ENCODE results near the gene APBA1.

Gene APBA1

DNA sequence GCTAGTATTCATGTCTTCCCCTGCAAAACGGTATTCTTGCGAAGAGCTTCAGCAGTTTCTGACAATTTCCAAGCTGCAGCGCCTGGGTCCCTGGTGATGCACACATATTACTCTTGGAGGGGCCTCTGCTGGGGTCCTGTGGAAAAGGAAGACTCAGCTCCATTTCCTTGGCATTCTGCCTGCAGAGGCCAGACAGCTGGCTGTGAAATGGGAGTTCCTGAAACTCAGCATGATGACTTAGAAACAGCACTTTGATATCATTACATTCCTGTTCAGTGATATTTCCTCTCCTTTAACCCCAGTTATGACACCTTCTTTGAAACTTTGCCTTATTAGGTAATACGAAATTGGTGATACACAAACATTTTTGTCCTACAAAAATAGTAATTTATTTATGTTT lies 98.5 kb downstream of the APBA1 start:
- DNase-seq = no peak

- no peak for DNase-seq
These were observed 99.6 kb downstream of the APBA1 start for GRCh38 chr9:69572611-69573010.

GRCh38 chr9:69571032-69571431 lies 101.1 kb downstream of the APBA1 start:
- no peak for DNase-seq

- no peak for DNase-seq
These were observed 102.3 kb downstream of the APBA1 start for GRCh38 chr9:69569738-69570451.

GRCh38 chr9:69564557-69564956 lies 107.6 kb downstream of the APBA1 start:
- DNase-seq = no peak

DNA sequence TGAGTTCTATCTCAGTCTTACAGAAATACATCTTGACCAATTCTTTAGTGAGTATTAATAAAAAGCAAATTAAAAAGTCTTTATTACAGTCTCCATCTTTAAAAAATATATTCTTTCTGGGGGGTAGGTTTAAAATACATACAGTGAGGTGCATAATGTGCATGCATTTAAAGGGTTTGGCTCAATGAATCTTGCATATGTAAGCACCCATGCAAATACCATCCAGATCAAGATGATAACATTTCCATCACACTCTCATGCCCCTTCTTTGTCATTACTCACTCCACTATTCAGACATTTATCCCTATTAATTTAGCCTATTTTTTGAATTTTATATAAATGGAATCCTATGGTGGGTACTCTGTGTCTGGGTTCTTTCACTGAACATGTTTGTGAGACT lies 113.0 kb downstream of the APBA1 start:
- DNase-seq = no peak

DNA sequence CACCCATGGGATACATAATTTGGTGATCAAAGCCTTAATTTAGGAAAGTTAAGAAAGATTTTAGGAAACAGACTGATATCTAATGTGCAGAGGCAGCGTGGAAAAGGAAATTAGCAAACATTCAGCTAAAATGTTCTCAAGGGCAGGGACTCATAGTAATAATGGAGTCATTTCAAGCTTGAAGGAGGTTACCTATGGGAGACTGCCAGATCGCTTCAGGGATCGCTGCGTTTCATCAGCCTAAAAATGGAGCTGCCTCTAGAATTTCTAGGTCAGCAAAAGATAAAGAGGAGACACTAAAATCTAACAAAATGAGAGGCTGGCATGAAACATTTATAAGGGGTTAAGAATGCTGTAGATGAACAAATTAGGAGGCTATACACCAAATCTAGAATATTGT lies 115.5 kb downstream of the APBA1 start:
- DNase-seq = no peak

GRCh38 chr9:69555802-69556201 lies 116.4 kb downstream of the APBA1 start:
- no peak for DNase-seq

DNA sequence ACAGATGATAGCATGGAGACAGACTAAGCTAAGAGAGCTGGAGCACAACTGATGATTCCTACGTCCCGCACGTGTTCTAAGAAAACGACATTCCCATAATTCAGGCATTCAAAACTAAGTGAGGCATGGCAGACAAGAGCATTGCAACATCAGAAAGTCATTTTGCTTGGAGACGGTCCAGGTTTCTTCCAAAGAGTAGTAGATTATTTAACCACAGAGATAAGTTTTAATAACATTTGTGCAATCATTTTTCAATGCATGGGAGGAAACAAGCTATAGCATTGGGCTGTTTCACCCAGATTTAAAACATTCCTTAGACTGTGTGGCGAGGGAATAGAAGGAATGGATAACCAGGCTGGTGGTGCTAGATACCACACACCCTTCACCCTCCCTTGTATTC lies 117.2 kb downstream of the APBA1 start:
- DNase-seq = no peak

GRCh38 chr9:69549310-69550202 lies 122.6 kb downstream of the APBA1 start:
- no peak for DNase-seq

GRCh38 chr9:69548681-69549080 lies 123.5 kb downstream of the APBA1 start:
- DNase-seq = no peak

- DNase-seq = no peak
These were observed 125.9 kb downstream of the APBA1 start for GRCh38 chr9:69546265-69546664.

DNA sequence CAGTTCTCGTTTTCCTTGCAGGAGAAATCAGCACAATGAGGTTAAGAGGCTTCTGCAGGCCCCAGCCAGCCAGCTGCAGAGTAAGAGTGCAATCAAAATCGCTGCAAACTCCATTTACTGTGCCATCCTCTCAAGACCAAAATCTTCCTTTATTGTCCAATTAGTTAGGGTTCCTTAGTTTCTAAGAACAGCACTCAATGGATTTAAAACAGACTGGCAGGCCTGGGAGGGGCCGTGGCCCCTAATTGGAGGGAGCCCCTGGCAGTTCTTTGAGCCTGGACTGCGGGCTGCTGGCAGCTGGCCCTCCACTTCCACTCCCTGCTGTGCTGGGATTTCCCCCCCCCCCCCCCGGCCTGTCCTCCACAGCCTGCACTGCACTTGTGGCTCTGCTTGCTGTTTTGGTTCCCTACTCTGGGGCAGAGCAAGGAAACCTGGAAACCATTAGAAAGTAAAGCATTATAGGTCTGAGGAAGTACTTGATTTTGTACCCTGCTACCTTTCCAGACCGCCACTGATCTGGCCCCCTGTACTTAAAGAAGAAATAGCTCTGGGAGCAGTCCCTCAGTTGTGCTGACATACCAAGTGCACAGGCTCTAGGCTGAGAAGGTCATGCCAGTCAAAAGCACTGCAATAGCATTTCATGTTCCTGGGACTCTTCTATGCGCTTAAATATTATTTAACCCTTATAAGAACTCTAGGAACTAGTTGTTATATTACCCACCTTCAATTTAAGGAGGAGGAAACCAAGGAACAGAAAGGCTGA lies 129.0 kb downstream of the APBA1 start:
- DNase-seq = no peak

DNA sequence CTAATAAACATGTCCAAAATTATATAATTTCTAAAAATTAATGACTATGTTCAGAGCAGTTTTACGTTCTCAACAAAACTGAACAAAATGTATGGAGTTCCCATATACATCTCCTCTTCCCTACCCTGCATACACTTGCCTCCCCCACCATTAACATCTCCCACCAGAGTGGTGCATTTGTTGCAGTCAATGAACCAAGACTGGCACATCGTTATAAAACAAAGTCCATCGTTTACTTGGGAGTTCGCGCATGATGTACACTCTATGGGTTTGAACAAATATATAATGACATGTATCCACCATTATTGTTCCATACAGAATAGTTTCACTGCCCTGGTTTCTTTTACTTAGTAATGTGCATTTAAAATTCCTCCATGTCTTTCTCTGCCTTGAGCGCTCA lies 130.1 kb downstream of the APBA1 start:
- DNase-seq = no peak

DNA sequence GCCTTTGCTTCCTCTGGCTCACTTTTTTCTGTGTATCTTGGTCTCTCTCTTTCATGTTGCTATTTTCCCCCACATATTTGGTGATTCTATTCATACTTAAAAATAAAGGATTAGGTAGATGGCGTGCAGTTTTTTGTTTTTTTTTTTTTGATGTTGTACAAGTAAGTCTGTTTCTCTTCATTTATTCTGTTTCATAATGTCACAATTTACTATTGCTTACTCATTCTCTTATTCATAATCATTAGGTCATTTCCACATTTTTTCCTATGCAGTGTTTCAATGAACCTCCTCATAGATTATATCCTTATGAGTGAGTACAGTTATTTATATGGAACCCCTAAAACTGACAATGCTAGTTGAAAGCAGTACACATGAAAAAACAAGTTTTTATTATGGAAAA lies 136.3 kb downstream of the APBA1 start:
- no peak for DNase-seq

- no peak for DNase-seq
These were observed 136.8 kb downstream of the APBA1 start for GRCh38 chr9:69535286-69535832.

GRCh38 chr9:69532396-69532795 lies 139.8 kb downstream of the APBA1 start:
- DNase-seq = no peak

DNA sequence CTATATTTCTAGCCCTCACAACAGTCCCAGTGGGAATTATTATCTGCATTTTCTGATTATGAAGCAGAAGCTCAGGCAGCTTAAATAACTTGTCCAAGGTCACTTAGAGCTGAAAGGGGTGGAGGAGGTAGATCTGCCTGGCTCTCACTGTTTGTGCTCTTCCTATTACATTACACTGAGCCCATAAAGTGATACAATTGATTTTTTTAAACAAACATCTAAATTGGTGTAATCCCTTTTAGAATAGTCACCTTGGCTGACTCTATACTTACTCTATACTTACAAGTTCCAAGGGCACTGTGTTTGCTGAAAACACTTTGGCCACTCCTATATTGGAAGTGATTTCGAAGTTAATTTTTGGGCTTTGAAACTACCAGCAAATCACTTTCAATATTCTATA lies 144.7 kb downstream of the APBA1 start:
- no peak for DNase-seq

DNA sequence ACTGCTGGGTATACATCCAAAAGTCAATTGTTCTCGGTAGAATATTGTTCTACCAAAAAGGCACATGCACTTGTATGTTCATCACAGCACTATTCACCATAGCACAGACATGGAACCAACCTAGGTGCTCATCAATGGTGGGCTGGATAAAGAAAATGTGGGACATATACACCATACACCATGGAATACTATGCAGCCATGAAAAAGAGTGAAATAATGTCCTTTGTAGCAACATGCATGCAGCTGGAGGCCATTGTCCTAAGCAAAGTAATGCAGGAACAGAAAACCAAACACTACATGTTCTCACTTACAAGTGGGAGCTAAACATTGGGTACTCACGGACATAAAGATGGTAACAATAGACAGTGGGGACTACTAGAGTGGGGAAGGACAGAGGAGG lies 145.5 kb downstream of the APBA1 start:
- no peak for DNase-seq

DNA sequence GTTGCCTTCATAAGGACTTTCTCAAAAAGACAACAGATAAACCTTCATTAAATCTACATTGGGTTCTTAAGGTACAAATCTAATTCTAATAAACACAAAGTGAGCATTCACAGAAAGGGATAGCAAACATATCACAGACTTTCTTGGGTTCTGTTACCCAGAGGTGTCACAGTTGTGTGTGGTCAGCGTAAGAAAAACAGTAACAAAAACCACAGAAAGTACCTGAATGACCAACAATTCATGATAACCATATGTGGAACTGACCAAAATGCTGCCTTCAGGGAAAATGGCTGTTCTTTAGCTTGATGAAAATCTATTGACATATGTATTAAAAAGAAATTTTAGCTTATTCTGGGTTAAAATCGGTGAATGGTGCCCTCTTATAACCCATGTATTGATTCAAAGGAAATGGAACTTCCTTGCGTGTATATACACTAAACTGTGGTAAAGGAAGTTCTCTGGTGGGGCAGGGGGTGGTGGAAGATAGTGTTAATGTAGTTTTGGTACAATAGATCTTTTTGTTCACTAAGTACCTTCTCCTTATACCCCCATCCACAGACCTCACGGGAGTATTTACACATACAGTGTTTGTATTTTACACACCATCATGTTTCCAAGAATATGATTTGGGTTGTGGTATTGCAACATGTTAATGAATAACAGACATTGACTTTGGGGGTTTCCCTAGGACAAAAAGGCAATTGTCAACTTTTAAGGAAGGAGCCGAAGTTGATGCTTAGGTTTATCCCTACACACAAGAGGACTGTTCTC lies 152.5 kb downstream of the APBA1 start:
- no peak for DNase-seq

- no peak for DNase-seq
These were observed 155.5 kb downstream of the APBA1 start for GRCh38 chr9:69516353-69517322.

Measured in activated naive CD4-positive, alpha-beta T cell (primary cell).